Measurements from ENCODE around the gene UBE2E2. TPM values are rescaled to one million over a fixed set of nuclear protein-coding genes. Genes with fewer than 3 reads are reported as not detected.

The UBE2E2 gene
- polyA plus RNA-seq, 2 donors, result 16.6 to 21.0 TPM

GRCh38 chr3:23405081-23405480 is 202.0 kb downstream of the UBE2E2 start:
- Histone ChIP-seq H3K4me3 (ENCODE audit: low read depth in 1 of 2, low read length in 2 of 2) (no peak overlapping the region), H3K27ac (ENCODE audit: low read depth in 2 of 2, low read length in 1 of 2) (no peak overlapping the region), H3K36me3 (ENCODE audit: control insufficient read depth in 2 of 2, insufficient read depth in 2 of 2, low read length in 1 of 2) (no peaks in the 10 kb centered on the region), H3K27me3 (ENCODE audit: control insufficient read depth in 1 of 2, insufficient read depth in 2 of 2, low read length in 2 of 2) (no peaks in the 10 kb centered on the region), H3K9me3 (ENCODE audit: control insufficient read depth in 2 of 2, insufficient read depth in 1 of 2, low read depth in 1 of 2, low read length in 1 of 2) (no peaks in the 10 kb centered on the region), H3K4me1 (ENCODE audit: control insufficient read depth in 2 of 2, insufficient read depth in 2 of 2, low read length in 1 of 2) (no peaks in the 10 kb centered on the region)
- 87 to 92% methylated on average over 1 of the region's 1 CpG for WGBS, 2 donors

DNA sequence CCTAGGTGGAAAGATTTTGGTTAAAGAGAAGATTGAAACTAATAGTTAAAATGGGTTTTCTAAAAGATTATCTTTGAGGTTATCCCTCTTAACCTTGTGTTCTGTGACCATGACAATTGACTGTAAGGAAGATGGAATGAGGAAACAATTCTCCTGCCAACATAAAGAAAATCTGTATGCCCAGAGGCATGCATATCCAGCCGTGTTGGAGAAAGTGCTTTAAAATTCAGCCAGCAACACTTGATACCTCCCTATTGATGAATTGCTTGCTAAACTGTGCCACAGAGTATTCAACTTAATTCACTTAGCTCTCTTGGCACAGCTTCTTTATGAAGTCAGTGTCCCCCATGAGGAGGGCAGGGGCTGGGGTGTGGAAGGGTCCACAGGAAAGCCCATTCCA is 203.5 kb downstream of the UBE2E2 start:
- Histone ChIP-seq H3K27ac (ENCODE audit: low read depth in 2 of 2, low read length in 1 of 2) (no peak overlapping the region), H3K4me3 (ENCODE audit: low read depth in 1 of 2, low read length in 2 of 2) (no peak overlapping the region), H3K27me3 (ENCODE audit: control insufficient read depth in 1 of 2, insufficient read depth in 2 of 2, low read length in 2 of 2) (no peaks in the 10 kb centered on the region), H3K9me3 (ENCODE audit: control insufficient read depth in 2 of 2, insufficient read depth in 1 of 2, low read depth in 1 of 2, low read length in 1 of 2) (no peaks in the 10 kb centered on the region), H3K4me1 (ENCODE audit: control insufficient read depth in 2 of 2, insufficient read depth in 2 of 2, low read length in 1 of 2) (no peaks in the 10 kb centered on the region), H3K36me3 (ENCODE audit: control insufficient read depth in 2 of 2, insufficient read depth in 2 of 2, low read length in 1 of 2) (no peaks in the 10 kb centered on the region)
- 41 to 45% methylated on average over 1 of the region's 1 CpG for WGBS, 2 donors

GRCh38 chr3:23418026-23418425 is 214.9 kb downstream of the UBE2E2 start:
- H3K4me1 ChIP-seq (ENCODE audit: control insufficient read depth in 2 of 2, insufficient read depth in 2 of 2, low read length in 1 of 2), result no peaks in the 10 kb centered on the region
- 93 to 95% methylated on average over 13 of the region's 13 CpGs for WGBS, 2 donors
- H3K9me3 ChIP-seq (ENCODE audit: control insufficient read depth in 2 of 2, insufficient read depth in 1 of 2, low read depth in 1 of 2, low read length in 1 of 2), result no peaks in the 10 kb centered on the region
- H3K27ac ChIP-seq (ENCODE audit: low read depth in 2 of 2, low read length in 1 of 2), result no peak overlapping the region
- no peaks in the 10 kb centered on the region for H3K36me3 ChIP-seq (ENCODE audit: control insufficient read depth in 2 of 2, insufficient read depth in 2 of 2, low read length in 1 of 2)
- H3K4me3 ChIP-seq (ENCODE audit: low read depth in 1 of 2, low read length in 2 of 2), result no peak overlapping the region
- no peaks in the 10 kb centered on the region for H3K27me3 ChIP-seq (ENCODE audit: control insufficient read depth in 1 of 2, insufficient read depth in 2 of 2, low read length in 2 of 2)

GRCh38 chr3:23421811-23422516 is 218.8 kb downstream of the UBE2E2 start:
- H3K9me3 ChIP-seq (ENCODE audit: control insufficient read depth in 2 of 2, insufficient read depth in 1 of 2, low read depth in 1 of 2, low read length in 1 of 2), result no peaks in the 10 kb centered on the region
- H3K27ac ChIP-seq (ENCODE audit: low read depth in 2 of 2, low read length in 1 of 2), result no peak overlapping the region
- H3K36me3 ChIP-seq (ENCODE audit: control insufficient read depth in 2 of 2, insufficient read depth in 2 of 2, low read length in 1 of 2), result no peaks in the 10 kb centered on the region
- H3K4me3 ChIP-seq (ENCODE audit: low read depth in 1 of 2, low read length in 2 of 2), result no peak overlapping the region
- WGBS, 2 donors, result 80 to 91% methylated on average over 3 of the region's 3 CpGs
- no peaks in the 10 kb centered on the region for H3K27me3 ChIP-seq (ENCODE audit: control insufficient read depth in 1 of 2, insufficient read depth in 2 of 2, low read length in 2 of 2)
- H3K4me1 ChIP-seq (ENCODE audit: control insufficient read depth in 2 of 2, insufficient read depth in 2 of 2, low read length in 1 of 2), result no peaks in the 10 kb centered on the region

- Histone ChIP-seq H3K27ac (ENCODE audit: low read depth in 2 of 2, low read length in 1 of 2) (no peak overlapping the region), H3K4me3 (ENCODE audit: low read depth in 1 of 2, low read length in 2 of 2) (no peak overlapping the region), H3K27me3 (ENCODE audit: control insufficient read depth in 1 of 2, insufficient read depth in 2 of 2, low read length in 2 of 2) (no peaks in the 10 kb centered on the region), H3K9me3 (ENCODE audit: control insufficient read depth in 2 of 2, insufficient read depth in 1 of 2, low read depth in 1 of 2, low read length in 1 of 2) (no peaks in the 10 kb centered on the region), H3K36me3 (ENCODE audit: control insufficient read depth in 2 of 2, insufficient read depth in 2 of 2, low read length in 1 of 2) (no peaks in the 10 kb centered on the region), H3K4me1 (ENCODE audit: control insufficient read depth in 2 of 2, insufficient read depth in 2 of 2, low read length in 1 of 2) (no peaks in the 10 kb centered on the region)
These were observed 219.4 kb downstream of the UBE2E2 start for GRCh38 chr3:23422517-23422851.

DNA sequence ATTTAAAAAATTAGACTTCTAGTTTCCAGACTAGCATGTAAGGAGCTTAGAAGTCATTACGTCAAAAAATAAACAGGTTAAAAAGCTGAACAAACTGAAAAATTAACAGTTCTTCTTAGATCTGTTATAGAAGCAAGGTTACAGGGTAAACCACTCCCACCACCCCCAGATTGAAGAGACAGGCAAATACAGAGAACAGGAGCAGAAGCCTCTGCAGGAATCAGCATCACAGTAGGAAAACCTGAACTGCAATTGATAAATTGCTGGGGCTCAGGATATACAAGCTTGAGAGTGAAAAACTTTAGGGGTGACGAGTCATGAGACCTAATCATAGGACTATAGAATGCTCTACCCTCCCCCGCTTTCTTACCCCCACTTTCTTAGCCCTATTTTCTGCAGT is 222.3 kb downstream of the UBE2E2 start:
- no peaks in the 10 kb centered on the region for H3K36me3 ChIP-seq (ENCODE audit: control insufficient read depth in 2 of 2, insufficient read depth in 2 of 2, low read length in 1 of 2)
- no peaks in the 10 kb centered on the region for H3K4me1 ChIP-seq (ENCODE audit: control insufficient read depth in 2 of 2, insufficient read depth in 2 of 2, low read length in 1 of 2)
- no peaks in the 10 kb centered on the region for H3K9me3 ChIP-seq (ENCODE audit: control insufficient read depth in 2 of 2, insufficient read depth in 1 of 2, low read depth in 1 of 2, low read length in 1 of 2)
- H3K27ac ChIP-seq (ENCODE audit: low read depth in 2 of 2, low read length in 1 of 2), result no peak overlapping the region
- no peaks in the 10 kb centered on the region for H3K27me3 ChIP-seq (ENCODE audit: control insufficient read depth in 1 of 2, insufficient read depth in 2 of 2, low read length in 2 of 2)
- no peak overlapping the region for H3K4me3 ChIP-seq (ENCODE audit: low read depth in 1 of 2, low read length in 2 of 2)
- 94 to 98% methylated on average over 3 of the region's 3 CpGs for WGBS, 2 donors

DNA sequence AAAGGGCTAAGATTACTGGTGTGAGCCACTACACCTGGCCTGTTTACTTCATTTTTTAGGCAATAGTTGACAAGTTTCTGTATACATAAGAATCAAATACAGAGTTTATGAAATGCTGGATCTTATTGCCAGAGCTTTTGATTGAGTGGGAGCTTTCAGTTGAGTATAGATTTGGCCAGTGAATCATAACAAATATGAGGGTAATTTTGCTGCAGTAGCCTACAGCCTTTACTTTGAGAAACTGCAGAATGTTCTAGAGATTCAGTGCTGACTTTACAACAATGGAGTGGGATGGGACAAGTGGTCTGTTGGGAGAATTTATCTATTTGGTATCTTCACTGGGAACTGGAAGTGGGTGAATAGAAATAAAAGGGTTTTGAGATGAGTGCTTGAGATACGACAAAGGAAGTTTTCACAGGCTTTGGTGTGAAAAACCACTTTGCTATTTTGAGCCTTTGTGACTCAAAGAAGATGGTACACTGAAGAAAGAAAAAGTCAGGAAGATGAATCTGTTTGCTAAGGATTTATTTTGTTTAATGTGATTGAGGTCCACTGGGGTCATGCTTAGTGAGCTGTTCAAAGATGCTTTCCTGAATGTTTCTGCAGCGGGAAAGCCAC is 227.8 kb downstream of the UBE2E2 start:
- Histone ChIP-seq H3K9me3 (ENCODE audit: control insufficient read depth in 2 of 2, insufficient read depth in 1 of 2, low read depth in 1 of 2, low read length in 1 of 2) (no peaks in the 10 kb centered on the region), H3K4me1 (ENCODE audit: control insufficient read depth in 2 of 2, insufficient read depth in 2 of 2, low read length in 1 of 2) (no peaks in the 10 kb centered on the region)
- 65 to 81% methylated on average over 2 of the region's 2 CpGs for WGBS, 2 donors

GRCh38 chr3:23431764-23432163 is 228.6 kb downstream of the UBE2E2 start:
- Histone ChIP-seq H3K4me1 (ENCODE audit: control insufficient read depth in 2 of 2, insufficient read depth in 2 of 2, low read length in 1 of 2) (no peaks in the 10 kb centered on the region), H3K27ac (ENCODE audit: low read depth in 2 of 2, low read length in 1 of 2) (no peak overlapping the region), H3K27me3 (ENCODE audit: control insufficient read depth in 1 of 2, insufficient read depth in 2 of 2, low read length in 2 of 2) (no peaks in the 10 kb centered on the region), H3K36me3 (ENCODE audit: control insufficient read depth in 2 of 2, insufficient read depth in 2 of 2, low read length in 1 of 2) (no peaks in the 10 kb centered on the region), H3K4me3 (ENCODE audit: low read depth in 1 of 2, low read length in 2 of 2) (no peak overlapping the region), H3K9me3 (ENCODE audit: control insufficient read depth in 2 of 2, insufficient read depth in 1 of 2, low read depth in 1 of 2, low read length in 1 of 2) (no peaks in the 10 kb centered on the region)
- WGBS, 2 donors, result 75 to 77% methylated on average over 3 of the region's 3 CpGs

More for the DNA sequence above, 227.8 kb downstream of the UBE2E2 start:
- Histone ChIP-seq H3K27me3 (ENCODE audit: control insufficient read depth in 1 of 2, insufficient read depth in 2 of 2, low read length in 2 of 2) (no peaks in the 10 kb centered on the region), H3K4me3 (ENCODE audit: low read depth in 1 of 2, low read length in 2 of 2) (no peak overlapping the region), H3K27ac (ENCODE audit: low read depth in 2 of 2, low read length in 1 of 2) (no peak overlapping the region), H3K36me3 (ENCODE audit: control insufficient read depth in 2 of 2, insufficient read depth in 2 of 2, low read length in 1 of 2) (no peaks in the 10 kb centered on the region)

DNA sequence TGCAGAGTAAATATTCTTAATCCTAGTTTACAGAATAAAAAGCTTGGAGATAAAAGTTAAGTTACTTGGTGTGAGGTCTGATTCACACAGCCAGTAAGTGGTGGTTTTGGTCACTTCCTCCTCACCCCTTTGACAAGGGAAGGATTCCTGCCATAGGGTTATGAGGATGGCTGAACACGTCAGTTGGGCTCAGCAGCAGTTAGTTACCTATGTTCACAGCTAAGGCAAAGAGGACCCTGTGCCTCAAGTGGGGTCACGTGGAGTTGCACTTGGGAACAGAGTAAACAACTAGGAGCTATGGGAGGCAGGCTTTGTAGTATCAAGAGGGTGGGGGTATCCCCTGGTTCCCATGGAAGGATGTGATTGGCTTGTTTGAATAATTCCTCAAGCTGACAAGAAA is 232.2 kb downstream of the UBE2E2 start:
- H3K36me3 ChIP-seq (ENCODE audit: control insufficient read depth in 2 of 2, insufficient read depth in 2 of 2, low read length in 1 of 2), result no peaks in the 10 kb centered on the region
- no peaks in the 10 kb centered on the region for H3K9me3 ChIP-seq (ENCODE audit: control insufficient read depth in 2 of 2, insufficient read depth in 1 of 2, low read depth in 1 of 2, low read length in 1 of 2)
- no peak overlapping the region for H3K4me3 ChIP-seq (ENCODE audit: low read depth in 1 of 2, low read length in 2 of 2)
- no peaks in the 10 kb centered on the region for H3K4me1 ChIP-seq (ENCODE audit: control insufficient read depth in 2 of 2, insufficient read depth in 2 of 2, low read length in 1 of 2)
- no peaks in the 10 kb centered on the region for H3K27me3 ChIP-seq (ENCODE audit: control insufficient read depth in 1 of 2, insufficient read depth in 2 of 2, low read length in 2 of 2)
- no peak overlapping the region for H3K27ac ChIP-seq (ENCODE audit: low read depth in 2 of 2, low read length in 1 of 2)
- 81 to 87% methylated on average over 2 of the region's 2 CpGs for WGBS, 2 donors

DNA sequence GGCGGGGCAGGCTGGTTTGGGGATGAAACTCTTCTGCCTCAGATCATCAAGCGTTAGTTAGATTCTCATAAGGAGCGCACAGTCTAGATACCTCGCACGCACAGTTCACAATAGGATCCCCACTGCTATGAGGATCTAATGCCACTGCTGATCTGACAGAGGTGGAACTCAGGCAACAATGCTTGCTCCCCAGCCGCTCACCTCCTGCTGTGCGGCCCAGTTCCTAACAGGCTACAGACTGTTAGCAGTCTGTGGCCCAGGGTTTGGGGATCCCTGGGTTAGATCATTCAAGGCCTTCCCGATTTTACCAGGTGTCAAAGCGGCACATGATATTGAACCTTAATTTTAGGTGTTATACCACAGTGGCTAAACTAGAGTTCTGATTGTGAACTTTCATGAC is 232.8 kb downstream of the UBE2E2 start:
- Histone ChIP-seq H3K9me3 (ENCODE audit: control insufficient read depth in 2 of 2, insufficient read depth in 1 of 2, low read depth in 1 of 2, low read length in 1 of 2) (no peaks in the 10 kb centered on the region), H3K4me3 (ENCODE audit: low read depth in 1 of 2, low read length in 2 of 2) (no peak overlapping the region), H3K27ac (ENCODE audit: low read depth in 2 of 2, low read length in 1 of 2) (no peak overlapping the region), H3K27me3 (ENCODE audit: control insufficient read depth in 1 of 2, insufficient read depth in 2 of 2, low read length in 2 of 2) (no peaks in the 10 kb centered on the region), H3K4me1 (ENCODE audit: control insufficient read depth in 2 of 2, insufficient read depth in 2 of 2, low read length in 1 of 2) (no peaks in the 10 kb centered on the region), H3K36me3 (ENCODE audit: control insufficient read depth in 2 of 2, insufficient read depth in 2 of 2, low read length in 1 of 2) (no peaks in the 10 kb centered on the region)
- 96 to 98% methylated on average over 9 of the region's 9 CpGs for WGBS, 2 donors
